GM21447 (cell line): Measurements from ENCODE around the gene AGPAT2.

Source experiments
- ATAC-seq: cut with Tn5 transposase; IDR thresholded peaks from one replicate; pipeline ENCODE4 v1.9.1; 2021; ENCODE audit not compliant: unreplicated experiment

AGPAT2 gene

GRCh38 chr9:136688274-136689107 is 1.2 kb upstream of the AGPAT2 start:
- peak; percentile 28 for ATAC-seq

DNA sequence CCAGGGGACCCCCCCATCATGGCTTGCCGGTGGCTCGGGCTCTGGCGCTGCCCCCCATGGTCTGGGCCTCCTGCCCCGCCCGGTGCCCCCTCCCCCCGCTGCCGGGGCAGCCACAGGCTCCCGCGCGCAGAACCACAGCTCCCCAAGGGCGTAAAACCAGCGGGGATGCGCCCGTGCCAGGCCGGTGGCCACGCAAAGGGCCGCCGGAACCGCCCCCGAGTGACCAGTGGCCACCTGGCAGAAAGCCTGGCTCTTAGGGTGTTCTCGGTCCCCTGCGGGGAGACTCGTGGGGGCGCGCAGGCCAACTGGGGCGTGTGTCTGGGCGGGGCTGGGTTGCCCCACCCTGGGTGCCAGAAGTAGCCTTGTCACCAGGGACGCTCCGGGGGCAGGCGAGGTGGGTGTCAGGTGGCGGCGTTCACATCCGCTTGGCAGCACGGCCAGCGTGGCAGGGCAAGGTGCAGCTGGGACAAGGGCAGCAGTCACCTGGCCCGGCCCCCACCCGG is 515 bp upstream of the AGPAT2 start:
- peak; percentile 34 for ATAC-seq

- peak; percentile 6 for ATAC-seq
These were observed 793 bp downstream of the AGPAT2 start for GRCh38 chr9:136686534-136686793.

GRCh38 chr9:136685790-136686533 is 1.3 kb downstream of the AGPAT2 start:
- no peak for ATAC-seq

GRCh38 chr9:136685216-136685615 is 2.0 kb downstream of the AGPAT2 start:
- ATAC-seq: no peak

- ATAC-seq: no peak
These were observed 2.5 kb downstream of the AGPAT2 start for GRCh38 chr9:136684799-136685198.

GRCh38 chr9:136684339-136684738 is 2.9 kb downstream of the AGPAT2 start:
- ATAC-seq: no peak

GRCh38 chr9:136683755-136684154 is 3.5 kb downstream of the AGPAT2 start:
- no peak for ATAC-seq

GRCh38 chr9:136683173-136683745 is 4.0 kb downstream of the AGPAT2 start:
- ATAC-seq: no peak

DNA sequence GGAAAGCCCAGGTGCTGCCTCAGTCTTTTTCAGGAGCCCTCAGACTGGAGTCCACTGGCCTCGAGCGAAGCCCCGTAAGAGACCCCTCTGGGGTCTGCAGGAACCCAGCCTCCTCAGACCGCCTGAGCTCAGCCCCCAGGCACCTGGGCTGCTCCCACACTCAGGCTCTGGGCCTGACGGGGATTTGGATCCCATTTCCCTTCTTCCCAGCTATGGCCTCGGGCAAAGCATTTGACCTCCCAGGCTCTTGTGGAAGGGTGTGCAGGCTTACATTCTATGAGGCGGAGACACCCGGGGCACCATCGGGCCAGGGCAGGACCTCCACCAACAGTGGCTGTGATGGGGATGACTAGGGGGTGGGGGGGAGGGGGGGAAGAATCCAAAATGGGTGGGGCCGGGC is 4.5 kb downstream of the AGPAT2 start:
- ATAC-seq: no peak

- no peak for ATAC-seq
These were observed 5.1 kb downstream of the AGPAT2 start for GRCh38 chr9:136681945-136682699.

GRCh38 chr9:136681029-136681428 is 6.2 kb downstream of the AGPAT2 start:
- ATAC-seq: no peak

DNA sequence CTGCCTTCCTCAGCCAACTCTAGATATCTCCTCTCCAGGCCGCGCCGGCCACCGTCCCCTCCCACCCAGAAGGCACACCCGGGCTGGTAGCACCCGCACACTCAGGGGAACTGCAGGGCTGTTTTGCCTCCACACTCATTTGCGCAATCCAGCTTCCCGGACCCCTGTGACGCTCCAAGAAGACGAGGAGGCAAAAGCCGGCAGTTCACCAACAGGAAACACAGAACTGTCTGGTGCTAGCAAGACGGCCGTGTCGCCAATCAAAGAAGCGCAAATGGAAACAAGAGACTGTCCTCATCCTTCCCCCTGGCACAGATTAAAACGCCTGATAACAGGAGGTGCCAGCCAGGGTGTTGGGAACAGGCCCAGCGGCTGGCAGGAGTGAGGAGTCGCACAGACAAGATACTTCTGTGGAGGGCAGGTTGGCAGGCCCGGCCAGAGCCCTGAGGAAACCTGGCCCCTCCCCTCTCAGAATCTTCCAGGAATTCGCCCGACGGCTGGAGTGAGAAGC is 7.8 kb downstream of the AGPAT2 start:
- ATAC-seq: no peak

DNA sequence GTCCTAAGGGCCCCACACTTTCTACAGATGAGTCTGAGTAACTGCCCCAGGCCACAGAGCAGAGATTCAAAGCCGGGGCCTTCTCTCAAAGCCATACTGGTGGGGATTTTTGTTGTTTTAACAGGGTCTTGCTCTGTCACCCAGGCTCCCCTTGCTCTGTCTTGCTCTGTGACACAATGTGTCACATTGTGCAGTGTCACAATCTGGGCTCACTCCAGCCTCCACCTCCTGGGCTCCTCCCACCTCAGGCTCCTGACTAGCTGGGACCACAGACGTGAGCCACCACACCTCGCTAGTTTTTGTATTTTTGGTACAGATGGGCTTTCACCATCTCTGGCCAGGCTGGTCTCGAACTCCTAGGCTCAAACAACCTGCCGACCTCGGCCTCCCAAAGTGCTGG is 8.6 kb downstream of the AGPAT2 start:
- ATAC-seq: no peak

GRCh38 chr9:136678034-136678433 is 9.2 kb downstream of the AGPAT2 start:
- no peak for ATAC-seq

DNA sequence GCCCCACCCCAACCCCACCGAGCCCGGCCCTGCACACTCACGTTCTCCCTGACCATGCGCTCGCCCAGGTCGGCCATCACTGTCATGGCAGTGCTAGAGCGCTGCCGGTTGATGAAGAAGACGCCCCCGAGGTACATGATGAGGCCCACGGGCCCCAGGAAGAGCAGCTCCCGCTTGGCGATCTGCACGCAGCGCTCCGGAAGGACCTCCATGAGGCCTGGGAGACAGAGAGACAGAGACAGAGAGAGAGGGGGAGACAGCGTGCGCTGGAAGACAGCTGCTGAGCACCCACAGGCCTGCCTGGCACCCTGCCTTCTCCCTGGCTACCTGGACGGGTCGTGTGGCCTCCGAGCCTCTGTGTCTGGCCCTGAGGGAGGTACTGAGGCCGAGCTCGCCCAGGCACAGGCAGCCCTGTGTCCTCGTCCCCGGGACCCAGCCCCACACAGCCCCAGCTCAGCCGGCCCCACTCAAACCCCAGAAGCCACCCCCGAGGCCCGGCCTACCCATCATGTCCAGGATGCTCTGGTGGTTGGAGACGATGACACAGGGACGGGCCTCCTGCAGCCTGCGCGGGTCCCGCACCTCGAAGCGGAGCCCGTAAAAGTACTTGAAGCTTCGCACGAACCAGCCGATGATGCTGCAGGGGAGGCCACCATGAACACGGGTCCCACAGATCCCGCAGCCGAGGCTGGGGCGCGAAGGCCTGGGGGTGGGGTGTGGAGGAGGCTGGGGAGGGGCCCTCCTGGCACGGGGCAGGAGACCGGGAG is 10.2 kb downstream of the AGPAT2 start:
- no peak for ATAC-seq

DNA sequence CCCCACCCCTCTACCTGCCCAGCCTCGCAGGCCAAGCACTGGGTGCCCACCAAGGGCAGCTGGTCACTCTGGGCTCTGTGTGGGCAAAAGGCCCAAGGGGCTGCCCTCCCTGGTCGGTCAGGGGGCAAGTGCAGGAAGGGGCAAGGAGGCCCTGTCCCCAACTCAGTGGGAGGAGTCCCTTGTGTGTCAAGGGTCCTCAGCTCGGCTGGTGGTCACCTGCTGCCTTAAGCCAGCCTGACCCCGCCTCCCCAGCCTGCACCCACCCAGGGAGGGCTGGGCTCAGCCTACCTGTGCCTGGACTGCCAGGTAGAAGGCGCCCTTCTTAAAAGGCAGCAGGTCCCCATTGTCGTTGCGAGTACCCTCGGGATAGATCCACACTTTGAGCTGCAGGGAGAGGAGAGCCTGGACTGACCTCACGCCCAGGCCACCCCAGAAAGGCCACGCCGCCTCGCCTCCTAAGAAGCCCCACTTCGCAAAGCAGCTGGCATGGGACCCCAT is 10.9 kb downstream of the AGPAT2 start:
- ATAC-seq: no peak

DNA sequence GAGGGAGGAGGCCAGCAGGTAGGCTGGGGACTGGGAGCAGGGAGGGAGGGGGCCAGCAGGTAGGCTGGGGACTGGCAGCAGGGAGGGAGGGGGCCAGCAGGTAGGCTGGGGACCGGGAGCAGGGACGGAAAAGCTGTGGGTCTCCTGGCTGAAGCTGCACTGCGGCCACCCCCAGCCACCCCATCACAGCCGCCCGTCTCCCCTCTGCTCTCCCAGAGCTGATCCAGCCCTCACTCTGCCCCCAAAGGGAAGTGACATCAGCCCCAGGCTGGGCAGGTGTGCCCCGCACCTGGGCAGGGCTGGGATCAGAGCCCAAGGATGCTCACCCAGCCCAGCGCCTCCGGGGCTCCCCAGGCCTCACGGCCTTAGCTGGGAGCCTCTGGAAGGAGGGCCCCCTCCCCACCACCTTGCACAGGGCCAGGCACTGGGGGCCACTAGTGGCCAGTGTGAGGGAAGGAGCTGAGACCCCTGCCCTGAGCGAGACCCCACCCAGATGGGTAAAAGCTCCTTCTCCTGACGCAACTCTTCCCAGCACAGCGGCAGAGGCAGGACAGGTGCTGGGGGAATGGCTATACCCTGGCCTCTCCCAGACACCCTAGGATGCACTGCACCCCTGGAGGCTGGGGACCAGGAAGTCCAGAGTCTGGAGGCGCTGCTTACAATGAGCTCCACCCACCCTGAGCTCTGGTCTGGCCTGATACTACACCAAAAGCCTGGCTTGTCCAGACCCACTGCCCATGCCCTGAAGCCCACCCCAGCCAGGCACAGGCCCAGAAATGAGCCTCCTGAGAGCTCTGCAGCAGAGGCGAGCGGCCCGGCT is 11.6 kb downstream of the AGPAT2 start:
- no peak for ATAC-seq

DNA sequence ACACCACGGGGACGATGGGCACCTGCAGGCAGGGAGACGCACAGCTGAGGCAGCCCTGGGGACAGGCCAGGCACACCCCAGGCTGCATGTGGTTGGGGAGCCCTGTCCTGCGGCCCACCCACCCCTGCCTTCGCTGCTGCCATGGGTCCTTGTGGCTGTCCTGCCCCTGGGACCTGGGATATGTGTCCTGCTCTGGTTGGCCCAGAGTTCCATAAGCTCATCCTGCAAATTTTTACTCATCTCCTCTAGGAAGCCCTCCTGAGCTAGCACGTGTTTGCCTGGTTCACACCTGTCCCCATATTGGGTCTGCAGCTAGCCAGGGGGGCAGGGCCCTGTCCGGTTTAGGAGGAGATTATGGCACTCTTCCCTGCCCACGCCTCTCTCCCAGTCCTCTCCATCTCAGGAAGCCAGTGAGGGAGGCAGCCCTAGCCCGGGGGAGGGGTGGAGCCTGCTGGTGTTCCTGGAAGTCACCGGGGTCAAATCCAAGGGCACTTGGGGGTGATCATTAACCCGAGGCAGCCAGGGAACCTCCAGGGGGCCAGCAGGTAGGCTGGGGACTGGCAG is 12.4 kb downstream of the AGPAT2 start:
- no peak for ATAC-seq
